MV-4-11 (cell line): Measurements from ENCODE around the gene ARHGAP15.

ENCODE experiments used
- DNase-seq: peaks from one replicate; lab custom pipeline; 2025; lab: John Stamatoyannopoulos, UW

The ARHGAP15 gene

DNA sequence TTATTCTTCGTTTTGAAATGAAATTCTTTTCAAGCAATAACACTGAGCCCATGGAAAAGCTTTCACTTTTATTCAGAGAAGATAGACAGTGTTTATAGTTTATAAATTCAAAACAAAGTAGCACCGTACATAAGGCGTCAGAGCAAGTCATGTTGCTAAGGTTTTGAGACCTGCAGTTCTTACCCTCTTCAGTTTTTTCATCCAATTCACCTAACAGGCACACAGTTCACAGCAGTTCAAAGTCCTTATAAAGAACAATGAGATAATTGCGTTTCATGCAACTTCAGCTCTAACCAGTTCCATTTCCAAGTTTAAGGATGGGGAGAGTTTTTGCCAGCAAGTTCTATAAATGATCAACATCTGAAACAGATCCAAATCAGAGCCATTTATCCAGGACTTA is 96.7 kb downstream of the ARHGAP15 start:
- no peak for DNase-seq

DNA sequence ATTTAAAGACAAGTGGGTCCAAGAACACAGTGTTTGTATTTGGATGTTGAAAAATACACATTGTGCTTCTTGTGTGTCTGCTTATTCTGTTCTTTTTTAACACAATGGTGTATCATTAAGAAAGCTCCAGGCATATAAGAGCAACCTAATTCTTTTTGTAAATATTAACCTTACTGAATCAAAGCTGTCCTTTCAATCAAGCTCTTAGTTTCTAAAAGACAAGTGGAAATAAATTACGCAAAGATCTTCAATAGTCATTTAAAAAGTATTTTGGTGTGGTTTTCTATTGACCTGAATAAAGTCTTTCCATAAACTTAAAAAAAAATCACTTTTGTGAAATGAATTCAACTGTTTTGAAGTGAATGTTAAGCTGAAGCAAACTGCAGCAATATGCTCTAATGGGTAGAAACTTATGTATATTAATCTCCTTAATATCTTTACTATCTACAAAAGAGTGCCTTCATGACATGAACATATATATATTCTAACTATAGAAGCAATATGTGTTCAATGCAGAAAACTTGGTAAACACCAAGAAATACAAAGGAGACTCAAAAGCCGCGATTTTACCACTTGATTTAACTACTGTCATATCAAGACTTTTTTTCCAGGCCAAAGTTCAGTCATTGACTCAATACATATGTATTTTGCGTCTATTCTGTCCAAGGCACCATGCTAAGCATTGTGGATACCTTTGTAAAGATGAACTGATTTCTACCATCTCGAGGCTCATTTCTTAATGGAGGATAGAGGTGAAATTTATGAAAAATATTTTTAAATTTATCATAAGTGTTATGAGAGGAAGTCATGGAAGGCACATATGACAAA is 97.7 kb downstream of the ARHGAP15 start:
- no peak for DNase-seq

DNA sequence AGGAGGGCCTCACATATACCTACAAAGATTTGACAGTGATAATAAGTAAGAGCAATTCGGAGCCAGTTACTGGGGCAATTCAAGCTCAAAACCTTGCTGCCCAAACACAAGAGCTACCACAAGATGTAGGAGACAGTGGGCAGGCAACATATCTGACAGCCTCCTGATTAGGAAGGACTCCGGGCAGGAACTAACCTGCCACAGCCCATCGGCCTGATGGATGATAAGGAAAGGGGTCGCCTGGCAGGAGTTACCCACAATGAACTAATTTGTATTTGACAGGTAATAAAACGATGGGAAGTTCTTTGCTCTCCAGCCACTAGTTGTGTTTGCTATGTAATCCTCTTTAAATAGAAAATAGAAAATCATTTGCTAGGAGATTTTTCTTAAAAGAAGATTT is 100.2 kb downstream of the ARHGAP15 start:
- no peak for DNase-seq

DNA sequence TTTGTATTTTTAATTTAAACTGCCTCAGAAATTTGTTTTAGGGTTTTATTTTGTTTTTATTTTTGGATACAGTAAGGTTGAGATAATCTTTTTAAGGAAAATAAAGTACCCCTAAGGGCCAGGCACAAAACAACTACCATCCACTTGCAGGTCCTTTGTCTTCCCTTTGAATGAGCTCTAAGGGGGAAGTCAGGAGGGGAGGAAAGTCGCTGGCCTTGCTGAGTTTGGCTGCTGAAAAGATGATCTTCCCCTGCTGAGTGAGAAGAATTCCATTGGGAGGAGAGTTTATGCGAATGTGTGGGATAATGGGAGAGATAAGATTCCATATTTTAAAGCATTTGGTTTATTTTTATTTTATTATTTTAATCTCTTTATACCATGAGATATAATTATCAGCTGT is 100.7 kb downstream of the ARHGAP15 start:
- DNase-seq = no peak

GRCh38 chr2:143230506-143231253 is 101.5 kb downstream of the ARHGAP15 start:
- DNase-seq = no peak

GRCh38 chr2:143231254-143231645 is 102.0 kb downstream of the ARHGAP15 start:
- DNase-seq = no peak

GRCh38 chr2:143237146-143237777 is 108.0 kb downstream of the ARHGAP15 start:
- DNase-seq = no peak

DNA sequence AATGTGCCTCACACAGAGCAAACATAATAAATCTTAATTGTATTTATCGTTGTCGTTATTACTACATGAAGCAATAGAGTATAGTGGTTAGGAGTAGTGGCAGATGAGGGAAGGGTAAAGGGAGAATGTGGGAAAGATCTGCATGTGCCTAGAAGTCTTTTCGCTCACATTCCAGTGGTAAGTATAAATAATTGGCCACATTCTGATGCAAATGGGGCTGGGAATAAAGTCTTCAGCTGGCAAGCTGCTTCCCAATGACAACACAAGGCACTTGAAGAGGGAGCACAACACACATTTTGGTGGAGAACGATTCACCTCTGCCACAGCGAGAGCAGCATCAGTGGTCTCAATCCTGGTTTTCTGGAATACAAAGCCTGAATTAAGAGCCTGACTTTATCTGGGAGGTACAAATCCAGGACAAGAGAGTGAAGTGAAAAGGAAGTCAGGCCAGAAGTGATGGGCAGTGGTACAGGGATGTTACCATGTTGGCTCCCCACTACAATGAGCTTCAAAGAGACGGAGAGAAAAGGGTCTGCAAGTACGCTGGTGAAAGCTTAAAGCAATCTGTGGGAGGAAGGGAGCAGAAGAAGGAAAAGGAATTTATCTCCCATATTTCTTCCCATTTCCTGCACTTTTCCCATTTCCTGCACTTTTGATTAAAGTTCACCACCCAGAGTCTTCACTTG is 112.3 kb downstream of the ARHGAP15 start:
- no peak for DNase-seq

- DNase-seq = no peak
Measured at GRCh38 chr2:143246246-143246645, 117.0 kb downstream of the ARHGAP15 start.

DNA sequence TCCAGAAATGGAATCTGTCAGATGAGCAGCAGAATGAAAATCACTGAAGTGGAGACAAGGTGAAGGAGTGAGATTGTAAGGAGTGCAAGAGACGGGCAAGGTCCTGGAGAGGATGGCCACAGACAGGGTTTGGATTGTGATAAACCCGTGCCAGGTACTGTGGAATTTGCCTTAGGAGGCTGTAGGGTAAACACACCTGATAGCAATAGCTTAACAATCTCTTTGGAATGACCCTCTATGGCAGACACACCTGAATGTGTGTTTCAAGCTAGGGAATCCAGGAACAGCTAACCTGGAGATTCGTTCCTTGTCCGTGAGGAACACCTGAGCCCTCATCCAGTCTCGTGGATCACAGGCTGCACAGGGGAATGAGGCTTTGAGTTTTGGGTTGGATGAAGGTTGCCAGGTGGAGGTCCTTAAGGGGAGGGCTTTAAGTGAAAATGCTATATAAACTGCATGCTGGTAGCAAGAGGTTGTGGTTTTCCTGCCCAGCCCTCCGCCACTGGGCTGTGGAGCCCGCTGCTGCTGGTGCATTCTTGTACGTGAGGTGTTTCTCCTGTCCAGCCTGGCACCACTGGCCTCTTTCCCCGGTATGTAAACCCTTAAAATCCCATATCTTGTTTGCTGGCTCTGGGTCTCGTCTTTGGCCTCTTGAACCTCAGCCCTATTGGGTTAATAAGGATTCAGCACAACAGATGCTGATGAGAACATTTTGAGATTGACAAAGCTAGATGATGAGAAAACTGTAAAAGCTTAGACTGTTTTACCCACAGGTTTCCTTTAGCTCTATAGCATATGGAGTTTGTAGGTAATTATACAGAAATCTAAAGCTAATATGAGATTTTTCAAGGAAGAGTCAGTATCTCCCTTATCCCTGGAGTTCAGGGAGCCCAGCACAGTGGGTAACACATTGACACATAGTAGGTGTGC is 117.9 kb downstream of the ARHGAP15 start:
- DNase-seq = no peak

- DNase-seq = no peak
Measured at GRCh38 chr2:143248631-143249030, 119.4 kb downstream of the ARHGAP15 start.

- peak; percentile 20 for DNase-seq
Measured at GRCh38 chr2:143251681-143252080, 122.5 kb downstream of the ARHGAP15 start.

DNA sequence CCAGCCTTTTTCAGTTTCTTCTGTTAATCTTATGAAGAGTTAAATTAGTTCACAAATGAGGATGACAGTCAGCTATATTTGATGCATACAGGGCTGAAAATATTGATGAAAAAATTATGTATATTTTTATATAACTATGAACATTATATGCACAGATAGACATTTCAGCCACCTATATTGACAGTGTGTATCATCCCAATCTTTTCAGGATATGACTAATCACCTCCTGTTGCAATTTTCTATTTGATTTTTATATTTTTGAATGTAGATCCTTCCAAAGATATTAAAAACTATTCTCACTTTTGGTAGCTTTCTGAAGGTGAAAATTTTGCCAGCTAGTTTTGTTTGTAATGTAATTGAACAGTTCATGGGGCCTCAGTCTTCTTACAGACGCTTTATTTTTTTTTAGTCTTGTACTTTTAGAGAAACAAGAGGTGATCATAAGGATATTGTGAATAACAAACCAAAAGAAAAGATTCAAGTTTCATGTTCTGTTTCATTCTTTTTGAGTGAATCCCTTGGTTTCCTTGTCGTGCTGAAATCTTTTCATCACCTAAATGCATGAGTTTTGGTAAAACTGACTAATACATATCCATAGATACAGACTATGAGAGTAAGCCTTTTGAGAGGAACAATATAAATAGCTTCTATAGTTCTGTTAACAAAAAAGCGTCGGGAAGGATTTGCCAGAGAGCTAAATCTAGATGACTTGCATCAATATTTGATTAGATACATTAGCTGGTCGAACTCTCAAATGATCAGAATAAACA is 123.1 kb downstream of the ARHGAP15 start:
- DNase-seq = no peak

GRCh38 chr2:143254110-143254509 is 124.9 kb downstream of the ARHGAP15 start:
- no peak for DNase-seq

DNA sequence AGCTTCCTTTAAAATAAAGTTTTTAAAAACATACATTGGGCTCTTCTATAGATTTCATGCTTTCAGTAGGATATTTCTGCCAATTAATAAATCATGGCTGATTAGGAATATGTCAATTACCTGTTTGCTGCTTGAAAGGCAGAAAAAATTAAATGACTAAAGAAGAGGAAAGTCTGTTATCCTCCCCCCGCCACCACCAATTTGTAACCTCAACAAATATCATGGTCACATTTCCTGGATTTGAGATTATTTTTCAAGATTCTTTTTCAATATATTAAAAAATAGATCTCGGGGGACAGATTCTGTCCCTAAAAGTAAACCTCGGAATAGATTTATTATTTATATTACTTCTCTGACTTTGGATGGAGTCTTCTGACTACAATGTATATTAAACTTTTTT is 125.9 kb downstream of the ARHGAP15 start:
- DNase-seq = no peak

GRCh38 chr2:143255899-143256298 is 126.7 kb downstream of the ARHGAP15 start:
- DNase-seq = no peak

DNA sequence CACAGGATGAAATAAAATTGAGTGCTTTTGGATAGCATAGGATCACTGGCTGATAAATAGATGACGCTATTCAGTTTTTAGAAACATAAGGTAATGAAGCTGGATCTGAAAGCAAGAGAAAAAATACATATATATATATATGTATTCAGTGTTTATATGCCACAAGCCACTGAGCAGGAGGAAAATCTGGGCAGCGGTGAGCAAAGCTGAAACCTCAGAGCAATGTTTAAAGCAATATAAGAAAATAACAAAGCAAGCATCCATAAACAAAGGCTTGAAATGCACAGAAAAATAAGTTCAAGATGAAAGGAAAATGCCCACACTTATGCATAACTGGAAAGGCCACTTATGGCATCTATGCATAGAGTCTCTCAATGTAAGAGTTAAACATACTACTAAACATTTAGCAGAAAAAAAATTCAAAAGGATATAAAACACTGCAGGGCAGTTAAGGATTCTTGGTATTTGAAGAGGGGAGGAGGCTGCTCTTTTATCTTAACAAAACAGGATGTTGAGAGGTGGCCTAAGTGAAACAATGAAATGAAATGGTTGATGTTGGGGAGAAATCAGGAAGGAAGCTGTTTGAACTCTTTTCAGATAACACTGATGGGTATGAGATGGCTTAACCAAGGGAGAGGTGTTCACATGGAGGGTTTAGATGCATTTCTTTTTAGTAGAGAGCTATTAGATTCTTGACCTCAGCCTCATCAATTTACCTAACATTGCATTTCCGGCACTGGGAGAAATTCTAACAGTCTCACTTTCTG is 129.1 kb downstream of the ARHGAP15 start:
- DNase-seq = no peak

GRCh38 chr2:143259368-143259958 is 130.2 kb downstream of the ARHGAP15 start:
- DNase-seq = peak; percentile 55

- peak; percentile 92 for DNase-seq
Measured at GRCh38 chr2:143261986-143262385, 132.8 kb downstream of the ARHGAP15 start.
